KMS-11 (cell line): Measurements from ENCODE around the gene PPM1M.

ENCODE experiments used
- H2AFZ ChIP-seq: fragments of 200-600 bp; sonication (generic); 2 replicates; pipeline ENCODE4 v1.6.1; 2016; ENCODE audit warnings: antibody characterized with exemption, mixed run types, low read depth
- H3K27ac ChIP-seq: fragments of 200-600 bp; sonication (generic); 2 replicates; pipeline ENCODE4 v1.6.1; 2016; ENCODE audit warnings: mild to moderate bottlenecking, mixed run types
- H3K27me3 ChIP-seq: fragments of 200-600 bp; sonication (generic); 2 replicates; pipeline ENCODE4 v1.6.1; 2017; ENCODE audit warnings: mild to moderate bottlenecking, low read depth, mixed run types, moderate library complexity; ENCODE audit not compliant: insufficient read depth
- H3K36me3 ChIP-seq: fragments of 200-600 bp; sonication (generic); 2 replicates; pipeline ENCODE4 v1.6.1; 2017; ENCODE audit warnings: mild to moderate bottlenecking, mixed run types; ENCODE audit not compliant: insufficient read depth
- H3K4me1 ChIP-seq: fragments of 200-600 bp; sonication (generic); 2 replicates; pipeline ENCODE4 v1.6.1; 2016; ENCODE audit warnings: mild to moderate bottlenecking, low read depth, mixed run types; ENCODE audit not compliant: poor library complexity, severe bottlenecking
- H3K4me2 ChIP-seq: fragments of 200-600 bp; sonication (generic); 2 replicates; pipeline ENCODE4 v1.7.0; 2016; ENCODE audit warnings: mild to moderate bottlenecking, mixed run types
- H3K4me3 ChIP-seq: fragments of 200-600 bp; sonication (generic); IDR thresholded peaks from 2 replicates; pipeline ENCODE4 v1.6.1; 2017; ENCODE audit warnings: low read depth, low read length, mixed read lengths; ENCODE audit not compliant: insufficient read depth
- H3K79me2 ChIP-seq: fragments of 200-600 bp; sonication (generic); 2 replicates; pipeline ENCODE4 v1.6.1; 2016; ENCODE audit warnings: low read depth, mixed run types; ENCODE audit not compliant: insufficient read depth
- H3K9ac ChIP-seq: fragments of 200-600 bp; sonication (generic); 2 replicates; pipeline ENCODE4 v1.6.1; 2016; ENCODE audit warnings: mild to moderate bottlenecking, mixed run types
- H4K20me1 ChIP-seq: fragments of 200-600 bp; sonication (generic); 2 replicates; pipeline ENCODE4 v1.6.1; 2016; ENCODE audit warnings: mild to moderate bottlenecking, mixed run types; ENCODE audit not compliant: insufficient read depth
- CTCF ChIP-seq: fragments of 200-600 bp; sonication (generic); conservative IDR thresholded peaks from 2 replicates; pipeline ENCODE4 v1.6.1; 2017; ENCODE audit warnings: low read depth, mild to moderate bottlenecking, antibody characterized with exemption, low read length, moderate library complexity, mixed read lengths

PPM1M gene

GRCh38 chr3:52254608-52255007, 9.0 kb downstream of the PPM1M start:
- Histone ChIP-seq H3K4me1 (peaks cover 42% of the 10 kb centered on the region), H3K36me3 (peaks cover 6% of the 10 kb centered on the region; the same call in 1 of the 2 replicates), H3K9ac (no peak overlapping the region), H3K27ac (no peak overlapping the region), H3K4me3 (no peak overlapping the region), H2AFZ (no peak overlapping the region), H3K27me3 (no peaks in the 10 kb centered on the region), H3K4me2 (peak overlapping the region; percentile 48), H4K20me1 (no peaks in the 10 kb centered on the region), H3K79me2 (no peaks in the 10 kb centered on the region)
- no peak for TF ChIP-seq CTCF

- H3K4me1 ChIP-seq: peaks cover 54% of the 10 kb centered on the region
- H3K27ac ChIP-seq: no peak overlapping the region
- H3K79me2 ChIP-seq: peaks cover 2% of the 10 kb centered on the region; the same call in 1 of the 2 replicates
- no peak overlapping the region for H3K4me2 ChIP-seq
- H3K27me3 ChIP-seq: no peaks in the 10 kb centered on the region
- no peak overlapping the region for H3K4me3 ChIP-seq
- H2AFZ ChIP-seq: no peak overlapping the region
- H4K20me1 ChIP-seq: no peaks in the 10 kb centered on the region
- no peak overlapping the region for H3K9ac ChIP-seq
- no peak for TF ChIP-seq CTCF
- H3K36me3 ChIP-seq: peaks cover 6% of the 10 kb centered on the region; the same call in 1 of the 2 replicates
These were observed 10.6 kb downstream of the PPM1M start for GRCh38 chr3:52256159-52256558.

- H3K79me2 ChIP-seq: peaks cover 3% of the 10 kb centered on the region; the same call in 1 of the 2 replicates
- H3K4me2 ChIP-seq: no peak overlapping the region
- no peaks in the 10 kb centered on the region for H3K27me3 ChIP-seq
- no peaks in the 10 kb centered on the region for H4K20me1 ChIP-seq
- TF ChIP-seq CTCF: no peak
- H2AFZ ChIP-seq: no peak overlapping the region
- H3K36me3 ChIP-seq: peaks cover 6% of the 10 kb centered on the region; the same call in 1 of the 2 replicates
- no peak overlapping the region for H3K4me3 ChIP-seq
- no peak overlapping the region for H3K9ac ChIP-seq
- H3K4me1 ChIP-seq: peaks cover 54% of the 10 kb centered on the region
- no peak overlapping the region for H3K27ac ChIP-seq
These were observed 11.1 kb downstream of the PPM1M start for GRCh38 chr3:52256622-52257021.

GRCh38 chr3:52257911-52258310, 12.4 kb downstream of the PPM1M start:
- no peak overlapping the region for H3K4me2 ChIP-seq

More at GRCh38 chr3:52257911-52258310, 12.4 kb downstream of the PPM1M start:
- H3K9ac ChIP-seq: no peak overlapping the region
- H3K4me3 ChIP-seq: no peak overlapping the region
- peaks cover 3% of the 10 kb centered on the region; the same call in 1 of the 2 replicates for H3K79me2 ChIP-seq
- peaks cover 6% of the 10 kb centered on the region; the same call in 1 of the 2 replicates for H3K36me3 ChIP-seq
- no peak for TF ChIP-seq CTCF
- H4K20me1 ChIP-seq: no peaks in the 10 kb centered on the region
- no peak overlapping the region for H2AFZ ChIP-seq
- H3K27me3 ChIP-seq: no peaks in the 10 kb centered on the region
- no peak overlapping the region for H3K27ac ChIP-seq
- H3K4me1 ChIP-seq: peaks cover 58% of the 10 kb centered on the region
